Heart left ventricle (tissue), 16 donors: ENCODE measurements around the gene SPIN1. TPM values are rescaled to one million over a fixed set of nuclear protein-coding genes. Genes with fewer than 3 reads are reported as not detected.

Experiments used
- ATAC-seq, 4 donors: fragments of 200-7000 bp; cut with Tn5 transposase; one replicate each; pipeline ENCODE4 v1.9.1; 2020 to 2022; ENCODE audit warnings: moderate library complexity in 4 of 4, mild to moderate bottlenecking in 3 of 4, moderate number of reproducible peaks in 1 of 4
- DNase-seq, 5 donors: peaks; one replicate each; pipeline ENCODE4 v3.0.0-alpha.2; 2020
- H3K27ac ChIP-seq, 12 donors: fragments of 200-600 bp; sonication (generic) in 4 of 12; one replicate each; pipeline versions ENCODE4 v1.5.0 to v1.8.0; 2016 to 2022; ENCODE audit warnings: mild to moderate bottlenecking in 2 of 12
- H3K27me3 ChIP-seq, 9 donors: fragments of 200-600 bp; sonication (generic) in 2 of 9; one replicate each; pipeline versions ENCODE4 v1.5.1 to v1.8.0; 2016 to 2022; ENCODE audit warnings: mild to moderate bottlenecking in 3 of 9
- H3K36me3 ChIP-seq, 9 donors: fragments of 200-600 bp; sonication (generic) in 2 of 9; one replicate each; pipeline versions ENCODE4 v1.5.0 to v1.8.0; 2018 to 2022; ENCODE audit warnings: mild to moderate bottlenecking in 2 of 9
- H3K4me1 ChIP-seq, 12 donors: fragments of 200-600 bp; sonication (generic) in 4 of 12; one replicate each; pipeline versions ENCODE4 v1.5.0 to v1.8.0; 2016 to 2022; ENCODE audit warnings: mild to moderate bottlenecking in 3 of 12
- H3K4me3 ChIP-seq, 12 donors: fragments of 200-600 bp; sonication (generic) in 4 of 12; one replicate each; pipeline versions ENCODE4 v1.5.0 to v1.8.0; 2017 to 2022; ENCODE audit warnings: mild to moderate bottlenecking in 9 of 12, moderate library complexity in 4 of 12
- H3K9me3 ChIP-seq, 12 donors: fragments of 200-600 bp; sonication (generic) in 4 of 12; one replicate each; pipeline versions ENCODE4 v1.5.0 to v1.8.0; 2016 to 2022; ENCODE audit warnings: mild to moderate bottlenecking in 1 of 12
- POLR2A ChIP-seq, 2 donors: fragments of 450-650 bp; IDR thresholded peaks; one replicate each; pipeline ENCODE4 v1.6.1; 2017; ENCODE audit warnings: antibody characterized with exemption in 2 of 2, mild to moderate bottlenecking in 2 of 2, moderate library complexity in 2 of 2
- WGBS, 4 donors: extraction: QIAGEN DNeasy Blood & Tissue Kit in 2 of 4; methylation state at CpG; one replicate each; pipeline versions ENCODE4 v1.1.5 to v1.1.7; 2013 to 2018; 5-methylcytosine and 5-hydroxymethylcytosine counted together
- intact Hi-C, 10 donors: fragments of 100-400 bp; cut with DNase I; formaldehyde crosslinking; loops; one replicate each; pipeline versions ENCODE4 v1.11.1 to v1.14.2; 2022
- polyA plus RNA-seq, 2 donors: library from polyadenylated mRNA; stranded (reverse); fragments of 200-250 nt; gene quantifications; one replicate each; pipeline ENCODE4 v1.2.3, GENCODE V29; 2013
- total RNA-seq, 9 donors: library from RNA; depleted of rRNA in 2 of 9; stranded (reverse); fragments of >200 nt in 2 of 9; fragmentation: NEBNext Ultra II Directional in 3 of 9; extraction: Animal tissue kit (Norgen Biotek cat#: 25700) in 3 of 9; gene quantifications; one replicate each; pipeline versions ENCODE4 v1.1.0 to v1.2.4, GENCODE V29; 2016 to 2023
- TF ChIP-seq, protein P1 (sequence below), 12 donors: fragments of 200-600 bp; sonication (generic) in 4 of 12; IDR thresholded peaks; one replicate each; pipeline versions ENCODE4 v1.5.0 to v1.8.0; 2018 to 2022; ENCODE audit warnings: antibody characterized with exemption in 12 of 12, mild to moderate bottlenecking in 5 of 12
- donor health status: ischemic (EF 13 %, LVEDD 7.1; RV severe dilation, severe dysfunction).
- donor health status: healthy with polysubstance abuse.
- donor health status: DM: no; HTN: yes; CAD: no.
- donor health status: DM: no; HTN: no; CAD: no.
- donor health status: ischemic (EF 25% LVEDD 6.9; RV normal size, moderate dysfunction).
- donor health status: ischemic (EF 25% LVEDD 5.7; RV mildly dilated, moderate dysfunction).
- donor health status: healthy.
- donor health status: DM: yes; HTN: yes; CAD: no.
- donor health status: ischemic (EF 35%, LVEDD 5.7; RV mildly dilated, moderate dysfunction).
- donor health status: nonischemic (EF 11% LVEDD 7.7; RV severe dilation, severe dysfunction).
- donor health status: DM: yes; HTN: yes; CAD: no.
- donor health status: PGD.
- donor health status: ischemic (EF 29% LVEDD 5.4; RV normal size, mild dysfunction).
- donor health status: nonischemic (EF 23%, LVEDD 6.1; RV moderate dilation, normal function).

Gene SPIN1
- total and polyA plus RNA-seq, 11 donors, result 17.8 to 61.2 (median 43.4) TPM

DNA sequence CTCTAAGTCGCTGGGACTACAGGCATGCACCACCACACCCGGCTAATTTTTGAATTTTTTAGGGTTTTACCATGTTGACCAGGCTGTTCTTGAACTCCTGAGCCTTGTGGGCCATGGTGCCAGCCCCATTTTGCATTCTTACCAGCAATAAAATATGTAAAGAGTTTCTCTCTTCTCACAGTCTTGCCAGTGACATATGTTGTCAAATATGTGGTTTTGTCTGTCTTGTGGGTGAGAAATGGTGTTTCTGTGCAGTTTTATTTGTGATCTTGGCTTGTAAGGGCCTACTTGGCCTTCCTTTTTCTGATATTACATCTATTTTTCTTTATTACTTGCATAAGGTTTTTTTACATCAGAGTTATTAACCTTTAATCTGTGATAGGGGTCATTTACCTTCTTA, 47.1 kb downstream of the SPIN1 start:
- TF ChIP-seq, protein P1, sequence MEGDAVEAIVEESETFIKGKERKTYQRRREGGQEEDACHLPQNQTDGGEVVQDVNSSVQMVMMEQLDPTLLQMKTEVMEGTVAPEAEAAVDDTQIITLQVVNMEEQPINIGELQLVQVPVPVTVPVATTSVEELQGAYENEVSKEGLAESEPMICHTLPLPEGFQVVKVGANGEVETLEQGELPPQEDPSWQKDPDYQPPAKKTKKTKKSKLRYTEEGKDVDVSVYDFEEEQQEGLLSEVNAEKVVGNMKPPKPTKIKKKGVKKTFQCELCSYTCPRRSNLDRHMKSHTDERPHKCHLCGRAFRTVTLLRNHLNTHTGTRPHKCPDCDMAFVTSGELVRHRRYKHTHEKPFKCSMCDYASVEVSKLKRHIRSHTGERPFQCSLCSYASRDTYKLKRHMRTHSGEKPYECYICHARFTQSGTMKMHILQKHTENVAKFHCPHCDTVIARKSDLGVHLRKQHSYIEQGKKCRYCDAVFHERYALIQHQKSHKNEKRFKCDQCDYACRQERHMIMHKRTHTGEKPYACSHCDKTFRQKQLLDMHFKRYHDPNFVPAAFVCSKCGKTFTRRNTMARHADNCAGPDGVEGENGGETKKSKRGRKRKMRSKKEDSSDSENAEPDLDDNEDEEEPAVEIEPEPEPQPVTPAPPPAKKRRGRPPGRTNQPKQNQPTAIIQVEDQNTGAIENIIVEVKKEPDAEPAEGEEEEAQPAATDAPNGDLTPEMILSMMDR (IDR thresholded peaks at IDR 0.05), result no peak
- TF ChIP-seq POLR2A (IDR thresholded peaks at IDR 0.05), result no peak
- DNase-seq, result no peak
- ATAC-seq, result no peak
- H3K4me1 ChIP-seq, result no peaks in the 10 kb centered on the region
- no peak overlapping the region for H3K4me3 ChIP-seq
- no peaks in the 10 kb centered on the region for H3K9me3 ChIP-seq
- no peaks in the 10 kb centered on the region for H3K27me3 ChIP-seq
- peaks cover 0 to 79% (median 50%) of the 10 kb centered on the region in 9 donors for H3K36me3 ChIP-seq
- WGBS, 4 donors, result 94 to 100% (median 96%) methylated on average over 2 of the region's 2 CpGs
- no peak overlapping the region for H3K27ac ChIP-seq
- intact Hi-C loops, result no loop called here

DNA sequence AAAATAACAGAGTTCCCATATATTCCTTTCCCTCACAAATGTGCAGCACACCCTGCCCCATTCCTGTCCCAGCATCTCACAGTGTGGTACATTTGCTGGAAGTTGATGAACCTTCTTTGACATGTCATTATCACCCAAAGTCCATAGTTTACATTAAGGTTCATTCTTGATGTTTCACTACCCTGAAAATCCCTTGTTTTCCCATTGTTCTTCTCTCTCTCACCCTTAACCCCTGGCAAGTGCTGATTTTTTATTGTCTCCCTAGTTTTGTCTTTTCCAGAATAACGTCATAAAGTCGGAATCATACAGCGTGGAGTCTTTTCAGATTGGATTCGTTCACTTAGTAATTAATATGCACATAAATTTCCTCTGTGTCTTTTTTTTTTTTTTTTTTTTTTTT, 48.1 kb downstream of the SPIN1 start:
- ATAC-seq (no peak), DNase-seq (no peak)
- no peak overlapping the region for H3K4me3 ChIP-seq
- no peaks in the 10 kb centered on the region for H3K4me1 ChIP-seq
- no peaks in the 10 kb centered on the region for H3K9me3 ChIP-seq
- no peaks in the 10 kb centered on the region for H3K27me3 ChIP-seq
- TF ChIP-seq POLR2A (IDR thresholded peaks at IDR 0.05), result no peak
- WGBS, 4 donors, result 96 to 98% (median 98%) methylated on average over 4 of the region's 4 CpGs
- H3K36me3 ChIP-seq, result peaks cover 0 to 74% (median 45%) of the 10 kb centered on the region in 9 donors
- no peak overlapping the region for H3K27ac ChIP-seq
- intact Hi-C loops, result no loop called here

DNA sequence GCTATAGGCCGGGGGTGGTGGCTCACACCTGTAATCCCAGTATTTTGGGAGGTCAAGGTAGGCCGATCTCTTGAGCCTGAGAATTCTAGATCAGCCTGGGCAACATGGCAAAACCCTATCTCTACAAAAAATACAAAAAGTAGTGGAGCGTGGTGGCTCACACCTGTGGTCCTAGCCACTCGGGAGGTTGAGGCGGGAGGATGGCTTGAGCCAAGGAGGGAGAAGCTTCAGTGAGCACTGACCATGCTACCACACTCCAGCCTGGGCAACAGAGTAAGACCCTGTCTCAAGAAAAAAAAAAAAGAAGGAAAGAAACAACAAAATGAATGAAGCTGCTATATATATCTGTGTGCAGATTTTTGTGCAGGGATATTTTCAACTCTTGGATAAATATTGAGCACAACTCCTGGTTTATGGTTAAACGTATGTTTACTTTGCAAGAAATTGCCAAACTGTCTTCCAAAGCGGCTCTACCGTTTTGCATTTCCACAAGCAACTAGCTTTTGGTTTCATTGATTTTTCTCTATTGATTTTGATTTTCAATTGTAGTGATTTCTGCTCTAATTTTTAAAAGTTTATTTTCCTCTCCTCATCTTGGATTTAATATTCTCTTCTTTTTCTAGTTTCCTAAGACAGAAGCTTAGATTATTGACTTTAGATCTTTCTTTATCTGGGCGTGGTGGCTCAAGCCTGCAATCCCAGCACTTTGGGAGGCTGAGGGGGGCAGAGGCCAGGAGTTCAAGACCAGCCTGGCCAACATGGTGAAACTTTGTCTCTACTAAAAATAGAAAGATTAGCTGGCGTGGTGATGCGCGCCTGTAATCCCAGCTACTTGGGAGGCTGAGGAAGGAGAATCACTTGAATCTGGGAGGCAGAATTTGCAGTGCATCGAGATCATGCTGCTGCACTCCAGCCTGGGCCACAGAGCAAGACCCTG, 49.2 kb downstream of the SPIN1 start:
- TF ChIP-seq, protein P1 (IDR thresholded peaks at IDR 0.05), result no peak
- TF ChIP-seq POLR2A (IDR thresholded peaks at IDR 0.05), result no peak
- Histone ChIP-seq H3K27me3 (no peaks in the 10 kb centered on the region), H3K9me3 (no peaks in the 10 kb centered on the region), H3K36me3 (peaks cover 0 to 67% (median 40%) of the 10 kb centered on the region in 9 donors), H3K27ac (no peak overlapping the region), H3K4me1 (no peaks in the 10 kb centered on the region), H3K4me3 (no peak overlapping the region)
- intact Hi-C loops, result no loop called here
- WGBS, 4 donors, result 96 to 98% (median 97%) methylated on average over 13 of the region's 13 CpGs
- ATAC-seq (no peak), DNase-seq (no peak)

DNA sequence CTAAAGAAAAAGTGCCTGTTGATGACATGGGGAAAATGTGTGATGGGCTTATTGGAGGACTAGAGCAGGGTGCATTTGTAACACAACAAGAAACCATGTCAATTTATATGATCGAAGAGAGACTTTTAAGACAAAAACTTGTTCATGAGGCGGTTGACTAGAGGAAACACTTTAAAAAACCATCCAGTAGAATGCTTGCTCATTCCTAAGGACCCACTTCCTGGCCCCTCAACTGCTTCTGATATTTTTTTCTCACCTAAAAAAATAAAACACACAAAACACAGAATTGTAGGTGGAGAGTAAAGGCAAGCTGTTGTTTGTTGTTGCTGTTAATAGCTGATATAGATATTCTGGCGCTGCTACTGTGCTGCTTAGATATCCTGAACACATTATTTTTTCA, 50.6 kb downstream of the SPIN1 start:
- WGBS, 4 donors, result 81 to 91% (median 88%) methylated on average over 3 of the region's 3 CpGs
- Histone ChIP-seq H3K27ac (no peak overlapping the region), H3K9me3 (no peaks in the 10 kb centered on the region), H3K4me1 (no peaks in the 10 kb centered on the region), H3K36me3 (peaks cover 0 to 53% (median 28%) of the 10 kb centered on the region in 9 donors), H3K4me3 (no peak overlapping the region), H3K27me3 (no peaks in the 10 kb centered on the region)
- no peak for DNase-seq
- intact Hi-C loops, result no loop called here
- TF ChIP-seq, protein P1 (IDR thresholded peaks at IDR 0.05), result no peak
- no peak for TF ChIP-seq POLR2A (IDR thresholded peaks at IDR 0.05)
- ATAC-seq, result no peak
